ENCODE data around the gene ETS1.

DNA sequence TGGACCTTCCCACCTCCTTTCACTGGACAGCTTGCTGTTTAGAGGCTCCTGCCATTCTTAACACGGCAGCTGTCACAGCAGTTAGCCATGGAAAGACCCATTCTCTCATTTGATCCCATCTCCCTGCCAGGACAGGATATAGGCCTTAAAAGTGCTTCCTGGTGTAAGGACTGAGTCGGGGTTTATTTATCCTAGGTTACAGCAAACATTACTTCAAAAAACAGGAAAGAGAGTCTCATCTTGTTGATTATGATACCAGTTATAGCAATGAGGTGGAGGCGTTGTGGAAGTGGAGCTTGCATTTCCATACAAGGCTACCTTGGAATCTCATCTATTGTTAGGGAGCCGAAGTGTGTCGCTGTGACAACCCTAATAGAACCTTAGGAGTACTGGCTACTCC is 17.4 kb upstream of the ETS1 start:
- TF ChIP-seq, protein P1, sequence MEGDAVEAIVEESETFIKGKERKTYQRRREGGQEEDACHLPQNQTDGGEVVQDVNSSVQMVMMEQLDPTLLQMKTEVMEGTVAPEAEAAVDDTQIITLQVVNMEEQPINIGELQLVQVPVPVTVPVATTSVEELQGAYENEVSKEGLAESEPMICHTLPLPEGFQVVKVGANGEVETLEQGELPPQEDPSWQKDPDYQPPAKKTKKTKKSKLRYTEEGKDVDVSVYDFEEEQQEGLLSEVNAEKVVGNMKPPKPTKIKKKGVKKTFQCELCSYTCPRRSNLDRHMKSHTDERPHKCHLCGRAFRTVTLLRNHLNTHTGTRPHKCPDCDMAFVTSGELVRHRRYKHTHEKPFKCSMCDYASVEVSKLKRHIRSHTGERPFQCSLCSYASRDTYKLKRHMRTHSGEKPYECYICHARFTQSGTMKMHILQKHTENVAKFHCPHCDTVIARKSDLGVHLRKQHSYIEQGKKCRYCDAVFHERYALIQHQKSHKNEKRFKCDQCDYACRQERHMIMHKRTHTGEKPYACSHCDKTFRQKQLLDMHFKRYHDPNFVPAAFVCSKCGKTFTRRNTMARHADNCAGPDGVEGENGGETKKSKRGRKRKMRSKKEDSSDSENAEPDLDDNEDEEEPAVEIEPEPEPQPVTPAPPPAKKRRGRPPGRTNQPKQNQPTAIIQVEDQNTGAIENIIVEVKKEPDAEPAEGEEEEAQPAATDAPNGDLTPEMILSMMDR (IDR thresholded peaks at IDR 0.05; ENCODE audit: low read depth, low read length), result no peak
- no peak for TF ChIP-seq POLR2A (IDR thresholded peaks at IDR 0.05; ENCODE audit: extremely low read depth, insufficient read length)
